ENCODE measurements around the gene POLR2F. TPM values are rescaled to one million over a fixed set of nuclear protein-coding genes. Genes with fewer than 3 reads are reported as not detected.

Gene POLR2F
- polyA plus RNA-seq, 1 of the 3 experiments (the other 2 are of a cell fraction) = 255 TPM

DNA sequence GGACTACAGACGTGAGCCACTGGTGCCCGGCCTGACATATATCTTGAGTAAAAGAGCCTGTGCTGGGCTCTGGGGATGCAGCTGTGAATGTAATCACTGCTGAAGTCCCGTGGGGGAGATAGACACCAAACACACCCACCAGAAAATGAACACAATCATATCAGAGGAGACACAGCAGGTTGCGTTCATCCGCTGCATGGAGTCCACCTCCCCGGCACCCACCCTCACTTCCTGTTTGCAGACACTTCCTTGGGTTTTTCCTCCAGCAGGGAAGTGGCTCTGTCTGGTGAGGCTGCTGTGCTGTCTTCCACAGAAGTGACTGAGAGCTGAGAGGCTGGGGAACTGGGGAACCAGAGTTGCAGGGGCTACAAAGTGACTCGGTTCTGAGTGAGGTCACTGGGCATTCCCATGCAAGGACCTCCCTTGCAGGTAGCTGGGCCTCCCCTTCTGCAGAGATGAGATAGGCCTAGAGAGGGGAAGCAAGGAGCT is 40.2 kb upstream of the POLR2F start:
- Histone ChIP-seq H3K27ac (ENCODE audit: low read depth in 2 of 2, low read length in 1 of 2) (no peak overlapping the region), H3K4me3 (ENCODE audit: low read depth in 2 of 2, low read length in 1 of 2) (no peak overlapping the region), H3F3A (replicated peaks; ENCODE audit: insufficient read depth) (no peaks in the 10 kb centered on the region), H2AFZ (ENCODE audit: low read depth) (no peak overlapping the region), H3K9ac (no peak overlapping the region), H3K36me3 (replicated peaks in 1 of 2; ENCODE audit: control insufficient read depth in 1 of 2, insufficient read depth in 2 of 2, low read length in 1 of 2) (peaks cover 17 to 19% of the 10 kb centered on the region in 2 experiments), H3K9me3 (no peaks in the 10 kb centered on the region), H3K79me2 (ENCODE audit: insufficient read depth) (peaks cover 43% of the 10 kb centered on the region), H3K9me2 (no peaks in the 10 kb centered on the region), H4K20me1 (ENCODE audit: insufficient read depth) (peaks cover 37% of the 10 kb centered on the region), H3K27me3 (ENCODE audit: insufficient read depth) (no peaks in the 10 kb centered on the region), H3K4me2 (no peak overlapping the region), H3K4me1 (ENCODE audit: control insufficient read depth in 1 of 2, insufficient read depth in 2 of 2, low read depth in 1 of 2, low read length in 1 of 2) (no peaks in the 10 kb centered on the region; a peak in 1 of 4 replicates)
- DNase-seq = no peak
- 94% methylated on average over 3 of the region's 7 CpGs for WGBS (ENCODE audit: low lambda C conversion rate)
- no peak for TF ChIP-seq CTCF (IDR thresholded peaks at IDR 0.05)
- no peak for TF ChIP-seq PBX3 (IDR thresholded peaks at IDR 0.05)
- no peak for TF ChIP-seq YY1 (IDR thresholded peaks at IDR 0.05; ENCODE audit: low read depth)
- TF ChIP-seq ELF1 (IDR thresholded peaks at IDR 0.05) = no peak
- TF ChIP-seq SMC3 (IDR thresholded peaks at IDR 0.05; ENCODE audit: low read depth, low read length) = no peak
- TF ChIP-seq TAF1 (IDR thresholded peaks at IDR 0.05; ENCODE audit: borderline replicate concordance, low read depth, low read length) = no peak
- TF ChIP-seq SIN3A (IDR thresholded peaks at IDR 0.05; ENCODE audit: borderline replicate concordance, low read depth, low read length) = no peak
- TF ChIP-seq, protein P1, sequence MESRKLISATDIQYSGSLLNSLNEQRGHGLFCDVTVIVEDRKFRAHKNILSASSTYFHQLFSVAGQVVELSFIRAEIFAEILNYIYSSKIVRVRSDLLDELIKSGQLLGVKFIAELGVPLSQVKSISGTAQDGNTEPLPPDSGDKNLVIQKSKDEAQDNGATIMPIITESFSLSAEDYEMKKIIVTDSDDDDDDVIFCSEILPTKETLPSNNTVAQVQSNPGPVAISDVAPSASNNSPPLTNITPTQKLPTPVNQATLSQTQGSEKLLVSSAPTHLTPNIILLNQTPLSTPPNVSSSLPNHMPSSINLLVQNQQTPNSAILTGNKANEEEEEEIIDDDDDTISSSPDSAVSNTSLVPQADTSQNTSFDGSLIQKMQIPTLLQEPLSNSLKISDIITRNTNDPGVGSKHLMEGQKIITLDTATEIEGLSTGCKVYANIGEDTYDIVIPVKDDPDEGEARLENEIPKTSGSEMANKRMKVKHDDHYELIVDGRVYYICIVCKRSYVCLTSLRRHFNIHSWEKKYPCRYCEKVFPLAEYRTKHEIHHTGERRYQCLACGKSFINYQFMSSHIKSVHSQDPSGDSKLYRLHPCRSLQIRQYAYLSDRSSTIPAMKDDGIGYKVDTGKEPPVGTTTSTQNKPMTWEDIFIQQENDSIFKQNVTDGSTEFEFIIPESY (IDR thresholded peaks at IDR 0.05; ENCODE audit: borderline replicate concordance, low read depth) = no peak
- TF ChIP-seq, protein P2, sequence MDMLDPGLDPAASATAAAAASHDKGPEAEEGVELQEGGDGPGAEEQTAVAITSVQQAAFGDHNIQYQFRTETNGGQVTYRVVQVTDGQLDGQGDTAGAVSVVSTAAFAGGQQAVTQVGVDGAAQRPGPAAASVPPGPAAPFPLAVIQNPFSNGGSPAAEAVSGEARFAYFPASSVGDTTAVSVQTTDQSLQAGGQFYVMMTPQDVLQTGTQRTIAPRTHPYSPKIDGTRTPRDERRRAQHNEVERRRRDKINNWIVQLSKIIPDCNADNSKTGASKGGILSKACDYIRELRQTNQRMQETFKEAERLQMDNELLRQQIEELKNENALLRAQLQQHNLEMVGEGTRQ (IDR thresholded peaks at IDR 0.05; ENCODE audit: borderline replicate concordance, low read depth, low read length) = no peak
- TF ChIP-seq NRF1 (IDR thresholded peaks at IDR 0.05; ENCODE audit: low read depth, low read length) = no peak
- TF ChIP-seq RAD21 (IDR thresholded peaks at IDR 0.05; ENCODE audit: low read length) = no peak
- TF ChIP-seq EP300 (IDR thresholded peaks at IDR 0.05; ENCODE audit: borderline replicate concordance in 1 of 2, low read depth in 1 of 2, low read length in 1 of 2) = no peak
- TF ChIP-seq FOSL2 (IDR thresholded peaks at IDR 0.05; ENCODE audit: borderline replicate concordance, low read depth) = no peak
- TF ChIP-seq GABPA (IDR thresholded peaks at IDR 0.05; ENCODE audit: low read depth) = no peak
- POLR2A ChIA-PET = no interaction called here
- CTCF ChIA-PET = interaction anchor here (1.2 kb wide), 1 partner anchor 50 kb away, joined by 3 read pairs; no protein-coding TSS in a partner anchor
